Skin of body (tissue), 2 donors: ENCODE results near the gene BRI3. TPM values are rescaled to one million over a fixed set of nuclear protein-coding genes. Genes with fewer than 3 reads are reported as not detected.

ENCODE experiments used
- DNase-seq: peaks from one replicate; lab custom pipeline; 2025; lab: John Stamatoyannopoulos, UW
- total RNA-seq: library from RNA; depleted of rRNA; stranded (reverse); fragments of >200 nt; gene quantifications from one replicate; pipeline ENCODE4 v1.2.3, GENCODE V29; 2014

Gene BRI3
- total RNA-seq, 1 donor from 2014 or later = 30.2 TPM

GRCh38 chr7:98252425-98253054 lies 28.9 kb upstream of the BRI3 start:
- DNase-seq = no peak

GRCh38 chr7:98254516-98254915 lies 27.0 kb upstream of the BRI3 start:
- DNase-seq = no peak

GRCh38 chr7:98254951-98255610 lies 26.4 kb upstream of the BRI3 start:
- DNase-seq = no peak

- no peak for DNase-seq
Measured at GRCh38 chr7:98256431-98256830, 25.1 kb upstream of the BRI3 start.

- DNase-seq = no peak
Measured at GRCh38 chr7:98257701-98258100, 23.8 kb upstream of the BRI3 start.

- no peak for DNase-seq
Measured at GRCh38 chr7:98265841-98266271, 15.6 kb upstream of the BRI3 start.

GRCh38 chr7:98266840-98267239 lies 14.6 kb upstream of the BRI3 start:
- no peak for DNase-seq

GRCh38 chr7:98267303-98267702 lies 14.2 kb upstream of the BRI3 start:
- DNase-seq = no peak

- no peak for DNase-seq
Measured at GRCh38 chr7:98276241-98276761, 5.2 kb upstream of the BRI3 start.

- no peak for DNase-seq
Measured at GRCh38 chr7:98278408-98278807, 3.1 kb upstream of the BRI3 start.

- no peak for DNase-seq
Measured at GRCh38 chr7:98278936-98279335, 2.5 kb upstream of the BRI3 start.

GRCh38 chr7:98280296-98280695 lies 1.2 kb upstream of the BRI3 start:
- no peak for DNase-seq

GRCh38 chr7:98281757-98282606 lies 496 bp downstream of the BRI3 start:
- DNase-seq = no peak

GRCh38 chr7:98282703-98283102 lies 1.2 kb downstream of the BRI3 start:
- no peak for DNase-seq

GRCh38 chr7:98283127-98283886 lies 1.8 kb downstream of the BRI3 start:
- no peak for DNase-seq

- no peak for DNase-seq
Measured at GRCh38 chr7:98283887-98284222, 2.4 kb downstream of the BRI3 start.

- DNase-seq = peak; percentile 24
Measured at GRCh38 chr7:98284335-98285036, 3.0 kb downstream of the BRI3 start.

GRCh38 chr7:98285157-98286092 lies 3.9 kb downstream of the BRI3 start:
- DNase-seq = no peak

GRCh38 chr7:98286093-98286539 lies 4.6 kb downstream of the BRI3 start:
- DNase-seq = no peak
